HG02763 (cell line): ENCODE data around the gene SELENOO.

Experiments
- ATAC-seq: cut with Tn5 transposase; IDR thresholded peaks from one replicate; pipeline ENCODE4 v1.9.1; 2021; ENCODE audit warnings: mild to moderate bottlenecking, moderate library complexity; ENCODE audit not compliant: unreplicated experiment

SELENOO gene

GRCh38 chr22:50215297-50216054 lies 14.7 kb downstream of the SELENOO start:
- no peak for ATAC-seq

GRCh38 chr22:50216055-50216683 lies 15.4 kb downstream of the SELENOO start:
- no peak for ATAC-seq

GRCh38 chr22:50216684-50217520 lies 16.1 kb downstream of the SELENOO start:
- ATAC-seq, result no peak

GRCh38 chr22:50217543-50218152 lies 16.8 kb downstream of the SELENOO start:
- ATAC-seq, result no peak

- ATAC-seq, result no peak
Observed at GRCh38 chr22:50218153-50218995, 17.6 kb downstream of the SELENOO start.

- no peak for ATAC-seq
Observed at GRCh38 chr22:50218996-50219727, 18.4 kb downstream of the SELENOO start.

GRCh38 chr22:50219800-50220602 lies 19.2 kb downstream of the SELENOO start:
- no peak for ATAC-seq

GRCh38 chr22:50220603-50221409 lies 20.0 kb downstream of the SELENOO start:
- ATAC-seq, result no peak

GRCh38 chr22:50221410-50222300 lies 20.8 kb downstream of the SELENOO start:
- ATAC-seq, result no peak

- ATAC-seq, result no peak
Observed at GRCh38 chr22:50222508-50222907, 21.7 kb downstream of the SELENOO start.

GRCh38 chr22:50224071-50224470 lies 23.3 kb downstream of the SELENOO start:
- ATAC-seq, result no peak

- ATAC-seq, result no peak
Observed at GRCh38 chr22:50225200-50225969, 24.6 kb downstream of the SELENOO start.

GRCh38 chr22:50226063-50226874 lies 25.5 kb downstream of the SELENOO start:
- ATAC-seq, result no peak

GRCh38 chr22:50226875-50227165 lies 26.0 kb downstream of the SELENOO start:
- no peak for ATAC-seq

- ATAC-seq, result no peak
Observed at GRCh38 chr22:50227579-50228215, 26.9 kb downstream of the SELENOO start.
